HG03066 (cell line): ENCODE measurements around the gene PTPRD.

ENCODE experiments used
- ATAC-seq: cut with Tn5 transposase; IDR thresholded peaks from one replicate; pipeline ENCODE4 v1.9.1; 2021; ENCODE audit warnings: low read depth; ENCODE audit not compliant: unreplicated experiment

Gene PTPRD

DNA sequence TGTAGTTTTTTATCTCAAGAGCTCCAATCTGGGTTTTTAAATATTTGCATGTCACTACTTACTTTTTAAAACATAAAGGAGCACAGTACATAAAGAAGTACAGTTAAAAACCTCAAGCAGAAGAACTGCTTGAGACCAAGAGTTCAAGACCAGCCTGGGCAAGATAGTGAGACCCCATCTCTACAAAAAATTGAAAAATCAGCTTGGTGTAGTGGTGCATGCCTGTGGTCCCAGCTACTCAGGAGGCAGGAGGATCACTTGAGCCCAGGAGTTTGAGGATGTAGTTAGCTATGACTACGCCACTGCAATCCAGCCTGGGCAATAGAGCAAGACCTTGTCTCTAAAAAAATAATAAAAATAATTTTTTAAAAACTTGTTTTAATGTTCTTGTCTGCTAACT lies 1840.5 kb downstream of the PTPRD start:
- no peak for ATAC-seq

DNA sequence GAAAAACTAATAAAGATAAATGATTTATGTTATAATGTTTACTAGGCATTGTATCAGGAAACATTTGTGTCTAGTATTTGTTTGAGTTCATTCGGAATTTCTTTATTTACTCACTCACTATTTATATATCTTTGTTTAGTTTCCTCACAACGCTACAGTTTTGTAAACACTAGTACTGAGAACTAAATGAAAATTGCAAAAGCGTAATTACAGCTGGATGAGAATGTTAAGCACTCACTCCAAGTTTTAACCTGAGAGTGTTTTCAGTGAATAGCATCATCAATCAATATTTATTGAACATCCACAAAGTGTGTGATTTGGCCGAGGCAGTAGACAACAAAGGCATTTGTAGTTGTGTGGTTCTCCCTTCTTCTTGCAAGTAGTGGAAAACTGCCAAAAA lies 1843.6 kb downstream of the PTPRD start:
- ATAC-seq, result no peak

DNA sequence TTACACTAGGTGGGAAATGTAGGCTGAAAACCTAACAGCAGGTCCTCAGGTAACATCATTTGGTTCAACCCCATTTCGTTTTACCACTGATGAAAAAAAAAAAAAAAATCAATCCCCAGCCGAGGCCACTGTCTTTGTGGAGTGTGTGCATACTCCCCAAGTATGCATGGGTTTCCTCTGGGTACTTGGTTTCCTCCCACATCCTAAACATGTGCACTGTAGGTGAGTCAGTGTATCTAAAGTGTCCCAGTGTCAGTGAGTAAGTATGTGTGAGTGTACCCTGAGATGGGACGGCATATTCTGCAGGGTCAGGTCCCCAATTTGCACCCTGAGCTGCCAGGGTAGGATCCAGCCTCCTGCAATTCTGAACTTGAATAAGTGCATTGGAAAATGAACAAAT lies 1846.7 kb downstream of the PTPRD start:
- no peak for ATAC-seq

DNA sequence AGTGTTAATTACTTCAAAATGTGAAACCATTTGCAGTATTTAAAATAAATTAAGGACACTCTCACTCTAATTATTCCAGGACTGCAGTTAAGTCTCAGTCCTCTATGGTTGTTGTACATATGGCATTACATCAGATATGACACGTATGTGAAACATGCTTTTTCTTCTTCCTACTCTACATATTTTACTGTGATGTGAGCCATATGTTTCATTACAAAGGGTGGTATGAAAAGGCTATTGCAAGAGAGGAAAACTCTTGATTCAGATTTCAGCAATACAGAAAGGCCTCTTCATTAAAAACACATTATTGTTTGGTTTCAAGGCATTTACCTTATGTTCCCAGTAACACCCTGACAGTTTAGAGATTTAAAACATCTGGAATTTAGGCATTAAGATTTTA lies 1848.8 kb downstream of the PTPRD start:
- no peak for ATAC-seq

DNA sequence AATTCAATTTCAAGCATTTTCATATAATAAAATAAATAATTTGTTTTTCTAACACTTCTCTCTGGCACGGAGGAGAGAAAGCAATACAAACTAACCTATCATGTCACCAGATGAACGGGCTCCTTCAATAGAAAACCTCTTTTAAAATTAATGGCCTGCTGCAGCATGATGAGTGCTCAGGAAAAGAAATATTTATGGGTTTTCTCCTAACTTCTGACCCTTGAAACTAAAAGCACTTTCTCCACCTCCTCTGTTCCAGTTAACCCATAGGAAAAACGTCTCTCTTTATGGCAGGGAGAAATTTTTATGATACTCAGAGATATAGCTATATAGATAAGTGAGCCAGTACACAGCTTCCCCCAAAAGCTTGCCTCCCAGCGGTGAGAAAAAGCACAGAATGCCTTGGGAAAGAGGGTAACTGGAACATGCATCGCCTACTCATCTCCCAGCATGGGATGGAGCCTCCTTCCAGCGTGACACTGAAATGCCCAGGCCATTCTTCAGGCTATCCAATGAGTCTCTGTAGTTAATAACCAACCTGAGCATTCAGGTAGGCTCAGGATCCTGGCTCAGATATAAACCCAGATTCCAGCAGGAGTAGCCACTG lies 1850.2 kb downstream of the PTPRD start:
- ATAC-seq, result no peak

DNA sequence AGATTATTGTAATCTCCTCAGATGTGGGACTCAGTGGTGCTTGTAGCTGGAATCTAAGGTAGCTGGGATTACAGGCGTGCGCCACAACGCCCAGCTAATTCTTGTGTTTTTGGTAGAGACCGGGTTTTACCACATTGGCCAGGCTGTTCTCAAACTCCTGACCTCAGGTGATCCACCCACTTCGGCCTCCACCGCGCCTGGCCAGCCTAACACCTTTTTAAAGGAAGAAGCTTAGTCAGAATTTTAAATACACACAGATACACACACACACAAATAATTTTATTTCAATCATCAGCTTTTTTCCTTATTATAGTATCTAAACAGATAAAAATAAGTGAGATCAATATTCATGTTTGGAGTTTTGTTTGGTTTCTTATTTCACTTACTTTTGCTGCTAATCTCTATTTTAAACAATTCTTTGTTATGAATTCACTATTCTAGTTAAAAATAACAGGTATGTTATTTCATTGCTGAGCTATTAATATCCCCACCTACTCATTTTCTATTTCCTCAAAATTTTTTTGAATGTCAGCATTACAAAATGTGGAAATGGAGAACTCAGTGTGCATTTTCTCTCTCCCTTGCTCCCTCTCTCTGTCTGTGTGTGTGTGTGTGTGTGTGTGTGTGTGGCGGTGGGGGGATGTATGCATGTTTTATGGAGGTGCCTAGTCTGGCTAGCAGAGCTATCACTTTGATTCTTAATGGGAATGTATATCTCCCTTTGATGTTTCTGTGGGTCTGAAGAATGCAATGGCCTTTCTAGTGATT lies 1852.6 kb downstream of the PTPRD start:
- ATAC-seq, result no peak

DNA sequence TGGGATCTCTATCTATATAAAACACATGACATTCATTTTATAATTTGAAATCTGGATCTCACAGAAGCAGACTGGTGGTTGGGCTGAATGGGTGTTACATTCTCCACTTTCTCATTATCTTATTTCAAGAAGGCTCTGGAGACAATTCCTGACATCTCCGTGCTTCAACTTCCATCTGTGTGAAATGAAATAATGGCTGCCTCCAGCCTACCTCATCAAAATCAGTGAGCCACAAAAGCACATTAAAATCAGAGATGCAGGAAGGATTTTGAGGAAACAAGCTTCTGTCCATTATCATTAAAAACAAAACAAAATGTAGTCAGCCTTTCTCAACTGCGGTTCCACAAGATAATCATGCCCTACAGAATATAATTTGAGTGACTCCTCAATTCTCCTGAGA lies 1854.9 kb downstream of the PTPRD start:
- ATAC-seq, result no peak

DNA sequence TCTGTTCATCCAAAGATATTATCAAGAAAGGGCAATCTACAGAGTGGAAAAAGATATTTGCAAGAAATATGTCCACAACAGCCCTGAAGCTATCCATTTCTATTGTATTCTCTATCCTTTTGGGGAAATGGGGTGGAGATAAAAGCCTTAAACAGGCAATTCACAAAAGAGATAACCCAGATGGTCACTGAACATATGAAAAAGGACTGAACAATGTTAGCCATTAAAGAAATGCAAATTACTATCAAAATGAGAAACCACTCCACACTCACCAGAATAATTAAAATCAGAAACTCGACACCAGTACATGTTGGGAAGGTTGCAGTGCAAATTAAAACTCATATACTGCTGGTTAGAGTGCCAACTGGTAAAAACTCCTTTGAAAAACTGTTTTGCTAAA lies 1858.1 kb downstream of the PTPRD start:
- ATAC-seq, result no peak

DNA sequence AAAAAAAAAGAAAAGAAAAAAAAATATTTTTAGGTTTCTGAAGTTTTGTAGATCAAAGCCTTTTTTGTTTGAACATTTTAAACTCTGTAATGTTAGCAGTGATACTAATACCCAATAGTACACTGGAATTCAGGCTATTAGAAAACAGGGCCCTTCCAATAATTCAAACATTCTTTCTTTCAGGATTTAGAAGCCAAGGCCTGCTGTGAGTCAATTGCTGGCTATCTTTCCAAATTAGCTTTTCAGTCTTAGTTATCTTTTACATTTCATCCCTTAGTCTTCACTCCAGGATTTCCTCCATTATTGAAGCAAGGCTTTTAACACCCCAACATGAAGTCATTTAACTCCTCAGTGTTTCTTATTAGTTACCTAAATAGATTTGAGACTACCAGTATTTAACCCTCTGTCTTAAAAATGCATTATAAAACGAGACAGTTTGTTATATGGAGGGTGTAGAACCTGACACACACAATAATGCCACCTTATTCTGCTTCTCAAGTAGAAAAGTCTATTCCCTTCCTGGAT lies 1861.3 kb downstream of the PTPRD start:
- no peak for ATAC-seq

DNA sequence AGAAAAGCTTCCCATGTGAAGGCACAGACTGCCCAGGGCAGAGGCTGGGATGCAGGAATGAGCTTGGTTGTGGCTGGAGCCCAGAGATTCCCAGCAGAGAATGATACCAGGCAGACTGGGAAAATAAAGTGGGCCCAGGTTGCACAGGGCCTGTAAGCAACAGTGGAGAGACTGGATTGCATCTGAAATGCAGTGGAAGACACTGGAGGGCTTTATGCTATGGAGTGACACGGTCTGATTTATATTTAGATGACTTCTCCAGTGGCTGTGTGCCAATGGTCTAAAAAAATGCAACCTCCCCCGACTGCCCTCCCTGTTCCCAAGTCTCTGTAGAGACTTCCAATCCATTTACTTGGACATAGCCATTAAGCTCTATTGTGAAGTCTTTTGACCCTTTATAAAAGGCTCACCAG lies 1862.2 kb downstream of the PTPRD start:
- no peak for ATAC-seq

DNA sequence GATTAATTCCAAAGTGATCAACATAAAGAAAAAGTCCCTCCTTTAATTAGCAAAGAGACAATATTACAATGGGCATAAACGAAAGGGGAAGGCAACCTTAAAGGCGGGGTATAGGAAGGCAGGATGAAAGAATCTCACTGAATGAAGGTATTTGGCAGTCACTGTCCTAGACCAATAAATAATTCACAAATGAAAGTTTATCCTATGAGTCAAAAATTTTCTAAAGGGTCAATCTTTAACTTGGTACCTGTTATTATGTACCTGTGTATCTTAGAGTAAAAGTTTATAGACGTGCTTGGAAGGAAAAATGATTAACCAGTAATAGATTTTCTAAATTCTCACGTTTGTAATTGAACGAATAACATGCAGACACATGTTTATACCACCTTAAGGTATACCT lies 1867.5 kb downstream of the PTPRD start:
- ATAC-seq, result no peak

DNA sequence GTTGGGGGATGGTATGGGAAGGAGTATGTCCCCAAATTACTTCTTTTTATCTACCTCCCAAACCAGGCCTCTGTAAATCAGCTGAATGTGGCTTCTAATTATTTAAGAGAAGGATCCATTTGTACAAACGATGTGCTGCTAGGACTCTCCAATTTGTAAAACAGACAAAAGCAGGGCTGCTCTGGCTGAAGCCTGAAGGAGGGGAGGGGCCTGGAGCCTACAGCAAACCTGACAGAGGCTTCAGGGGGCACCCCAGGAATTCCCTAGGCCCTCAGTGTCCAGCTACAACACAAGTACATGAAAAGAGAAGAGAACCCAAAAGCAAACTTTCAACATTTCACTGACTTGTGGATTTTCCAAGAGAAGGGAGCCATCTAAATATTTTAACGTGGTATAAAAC lies 1873.9 kb downstream of the PTPRD start:
- no peak for ATAC-seq

DNA sequence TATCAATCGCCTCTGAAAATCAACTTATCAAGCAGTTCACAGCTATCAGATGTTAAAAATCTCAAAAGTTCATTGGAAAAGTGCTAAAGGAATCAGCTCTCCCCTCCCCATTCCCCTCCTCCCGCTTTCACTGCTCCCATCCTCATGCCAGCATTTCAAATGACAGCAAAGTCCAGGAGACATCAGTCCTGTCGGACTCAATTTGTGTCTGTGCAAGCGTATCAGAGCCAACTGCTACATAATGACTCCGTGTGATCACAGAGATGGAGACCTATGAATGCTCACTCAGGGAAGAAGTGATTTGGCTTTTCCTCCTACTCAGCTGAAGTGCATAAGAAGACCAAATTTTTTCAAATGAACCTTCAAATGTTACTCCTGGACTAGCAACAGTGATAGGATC lies 1876.0 kb downstream of the PTPRD start:
- ATAC-seq, result no peak

DNA sequence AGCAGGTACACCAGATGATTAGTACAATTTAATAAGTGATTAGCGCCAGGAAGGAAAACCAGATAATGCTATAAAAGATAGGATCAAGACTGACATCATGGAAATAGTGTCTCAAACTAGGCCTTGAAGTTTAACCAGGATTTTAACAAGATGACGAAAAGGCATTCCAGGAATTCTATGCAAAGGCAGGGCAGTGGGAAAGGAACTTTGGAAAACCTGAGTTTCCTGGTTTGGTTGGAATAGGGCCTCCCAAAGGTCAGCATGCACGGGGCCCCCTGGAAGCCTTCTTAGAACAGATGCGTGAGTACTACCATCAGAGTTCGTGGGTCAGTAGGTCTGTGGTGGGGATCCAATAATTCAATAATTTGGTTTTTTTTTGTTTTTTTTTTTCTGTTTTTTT lies 1878.0 kb downstream of the PTPRD start:
- ATAC-seq, result no peak

DNA sequence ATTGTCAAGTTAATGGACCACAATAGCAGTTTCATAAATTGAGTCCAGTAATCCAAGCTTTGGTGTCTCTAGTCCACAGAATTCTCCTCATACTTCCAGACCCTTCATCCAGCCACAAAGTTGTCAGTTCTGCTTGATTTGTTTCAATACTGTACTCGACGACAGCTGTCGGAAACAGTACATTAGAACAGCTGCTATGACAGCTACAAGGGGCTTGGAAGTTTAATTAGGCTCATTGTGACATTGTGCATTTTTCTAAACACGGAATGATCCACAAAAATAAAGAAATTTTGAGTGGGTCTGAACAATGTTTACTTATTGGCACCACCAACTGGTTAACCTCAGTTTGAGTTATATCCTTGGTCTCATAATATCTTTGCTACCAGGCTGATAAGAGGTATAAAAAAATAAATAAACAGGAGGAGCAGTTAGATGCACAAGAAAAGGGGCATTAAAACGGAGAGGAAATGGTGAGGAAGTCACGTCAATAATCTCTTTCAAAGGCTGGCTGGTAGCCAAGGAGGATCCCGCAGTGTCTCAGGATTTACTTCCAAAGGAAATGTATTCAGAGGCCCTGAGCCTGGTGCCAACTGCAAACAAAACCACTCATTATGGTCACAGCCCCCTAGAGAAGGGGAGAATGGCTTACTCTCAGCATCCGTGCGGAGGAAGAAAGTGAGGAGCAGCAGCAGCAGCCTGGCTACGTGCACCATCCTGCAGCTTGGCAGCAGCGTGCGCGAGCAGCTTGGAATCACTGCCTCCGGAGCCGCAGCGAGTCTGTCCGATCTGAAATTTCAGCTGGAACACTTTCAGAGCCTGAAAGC lies 1879.5 kb downstream of the PTPRD start:
- no peak for ATAC-seq

DNA sequence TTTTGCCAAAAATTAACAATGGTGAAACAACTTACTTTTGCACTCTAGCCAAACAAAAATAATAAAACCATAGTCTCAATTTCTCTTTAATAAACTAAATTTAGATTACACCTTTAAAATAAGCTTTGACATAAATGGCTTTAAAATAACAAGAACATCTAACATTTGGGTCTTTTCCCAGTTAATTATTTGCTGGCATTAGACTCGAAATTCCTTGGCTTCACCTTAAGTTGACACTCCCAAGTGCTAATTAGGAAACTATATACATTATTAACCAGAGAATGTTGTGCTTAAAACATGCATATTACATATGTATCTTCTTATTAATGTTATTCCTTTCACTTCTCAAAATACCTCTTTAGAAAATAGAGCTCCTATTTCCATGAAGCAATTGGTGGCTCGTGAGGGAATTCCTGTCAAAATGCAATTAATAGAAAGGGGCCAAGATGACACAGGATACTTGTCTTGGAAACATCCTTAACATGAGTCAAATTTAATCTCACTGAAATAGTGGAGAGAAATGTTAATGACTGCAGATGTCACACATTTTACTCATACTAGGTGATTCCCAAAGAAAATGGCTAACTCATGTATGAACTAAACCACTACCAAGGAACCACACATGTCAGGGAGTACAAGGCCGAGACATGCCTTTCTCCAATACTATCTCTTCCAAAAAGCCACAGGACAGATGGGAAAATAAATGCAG lies 1880.3 kb downstream of the PTPRD start:
- no peak for ATAC-seq

DNA sequence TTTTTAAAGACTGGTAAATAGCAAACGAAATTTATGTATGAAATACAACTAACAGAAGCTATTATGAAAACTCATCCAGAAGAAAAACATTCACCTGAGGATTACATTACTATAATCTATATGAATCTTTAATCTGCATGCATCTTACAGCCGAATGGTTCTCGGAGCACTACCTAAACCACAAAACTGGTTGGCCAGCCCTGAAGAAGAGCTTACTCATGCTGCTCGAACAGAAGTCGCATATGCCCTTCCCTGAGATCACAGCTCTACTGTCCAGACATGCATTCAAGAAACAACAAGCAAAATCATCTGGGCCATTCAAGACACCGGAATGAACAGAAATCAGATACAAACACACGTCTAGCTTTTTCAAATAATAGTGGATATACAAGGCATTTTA lies 1882.2 kb downstream of the PTPRD start:
- ATAC-seq, result no peak

DNA sequence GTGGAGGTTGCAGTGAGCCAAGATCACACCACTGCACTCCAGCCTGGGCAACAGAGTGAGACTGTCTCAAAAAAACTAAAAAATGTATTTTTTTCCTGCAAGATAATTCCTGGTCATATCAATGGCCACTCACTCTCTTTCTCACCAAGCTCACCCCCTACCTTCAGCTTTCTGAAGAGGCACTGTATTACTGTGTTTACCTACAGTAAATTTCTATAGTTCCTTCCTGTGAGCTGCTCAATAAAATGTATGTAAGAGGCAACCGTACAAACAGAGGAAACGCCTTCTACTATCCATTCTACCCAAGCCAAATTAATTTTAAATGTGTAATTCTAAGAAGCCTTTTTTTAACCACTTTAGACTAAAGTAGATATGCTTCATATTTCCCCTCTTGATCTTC lies 1883.9 kb downstream of the PTPRD start:
- no peak for ATAC-seq

DNA sequence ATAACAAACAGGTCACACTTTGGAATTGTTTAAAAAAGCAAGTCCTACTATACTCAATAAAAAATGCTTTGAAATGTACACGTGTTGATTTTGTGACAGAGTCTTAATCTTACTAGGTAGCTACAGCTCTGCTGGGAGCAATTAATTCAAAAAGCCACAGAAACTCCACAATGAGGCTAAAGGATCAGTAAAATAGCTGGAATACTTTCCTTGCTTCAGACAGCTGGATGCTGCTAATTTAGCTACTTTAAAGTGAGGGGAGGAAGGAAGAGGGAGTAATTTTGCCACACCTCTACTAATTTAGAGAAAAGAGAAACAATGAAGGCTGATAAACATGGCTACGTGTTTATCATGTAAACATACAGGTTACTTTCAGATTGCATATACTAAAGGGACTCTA lies 1885.6 kb downstream of the PTPRD start:
- ATAC-seq, result no peak

DNA sequence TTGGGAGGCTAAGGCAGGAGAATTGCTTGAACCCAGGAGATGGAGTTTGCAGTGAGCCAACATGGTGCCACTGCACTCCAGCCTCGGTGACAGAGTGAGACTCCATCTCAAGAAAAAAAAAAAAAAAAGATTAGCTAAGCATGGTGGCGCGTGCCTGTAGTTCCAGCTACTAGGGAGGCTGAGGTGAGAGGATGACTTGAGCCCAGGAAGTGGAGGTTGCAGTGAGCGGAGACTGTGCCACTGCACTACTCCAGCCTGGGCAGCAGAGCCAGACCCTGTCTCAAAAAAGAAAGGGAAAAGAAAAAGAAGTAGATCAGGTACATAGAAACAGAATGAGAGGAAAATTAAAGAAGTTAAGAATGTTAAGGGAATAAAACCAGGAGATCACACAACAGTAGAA lies 1886.1 kb downstream of the PTPRD start:
- ATAC-seq, result no peak

DNA sequence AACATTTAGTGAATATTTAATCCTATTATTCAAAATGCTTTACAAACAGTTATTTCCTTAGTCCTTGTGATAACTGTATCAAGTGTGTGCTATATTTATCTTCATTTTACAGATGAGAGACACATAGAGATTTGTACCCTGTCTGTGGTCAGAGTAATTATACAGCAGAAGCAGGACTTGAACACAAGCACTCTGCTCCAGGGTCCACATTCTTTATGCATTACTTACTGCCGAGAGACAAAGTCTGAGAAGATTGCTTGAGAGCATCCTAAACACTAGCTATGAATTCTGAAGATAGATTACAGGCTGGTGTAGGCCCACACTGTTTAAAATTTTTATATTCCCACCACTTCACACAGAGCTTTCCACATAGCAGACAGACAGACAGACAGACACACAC lies 1887.2 kb downstream of the PTPRD start:
- ATAC-seq, result no peak
